ENCODE results near the gene FNDC3B.

DNA sequence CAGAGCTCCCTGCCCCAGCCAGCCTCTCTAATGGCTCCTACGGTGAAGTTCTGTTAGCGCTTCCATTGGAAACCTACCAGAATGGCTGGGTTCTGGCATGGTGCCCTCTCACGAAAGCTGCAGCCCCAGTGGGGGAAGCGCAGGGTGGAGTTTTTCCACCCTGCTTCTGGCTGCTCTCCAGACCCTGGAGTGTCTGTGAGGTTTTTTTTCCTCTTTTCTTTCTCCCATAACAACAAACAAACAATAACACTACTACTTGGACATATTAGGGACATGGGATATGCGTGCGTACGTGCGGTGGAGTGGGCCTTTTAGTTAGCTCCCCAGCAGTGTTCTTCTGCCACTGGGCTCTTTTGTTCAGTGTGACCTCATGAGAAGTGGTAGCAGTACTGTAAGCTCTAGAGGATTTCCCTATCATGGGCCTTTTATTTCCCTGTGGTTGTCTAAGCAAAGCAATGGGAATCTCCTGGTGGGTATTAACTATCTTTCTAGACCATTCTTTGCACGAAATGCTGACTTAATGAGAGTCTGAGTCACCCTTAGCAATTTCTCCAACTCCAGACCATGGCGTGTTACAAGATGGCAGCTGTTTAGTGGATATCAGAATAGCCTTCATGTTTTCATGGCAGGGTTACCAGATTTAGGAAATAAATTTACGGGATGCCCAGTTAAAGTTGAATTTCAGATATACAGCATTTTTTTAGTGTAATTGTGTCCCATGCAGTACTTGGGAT, 161.9 kb downstream of the FNDC3B start:
- no peak for TF ChIP-seq EZH2 (IDR thresholded peaks at IDR 0.05; ENCODE audit: borderline replicate concordance, low read length)
- no peak for TF ChIP-seq CTCF (IDR thresholded peaks at IDR 0.05; ENCODE audit: low read length)

All from OCI-LY1 (cell line).